GM06990 (cell line): ENCODE measurements around the gene SYN1.

Experiments
- DNase-seq: peaks from one replicate; pipeline ENCODE4 v3.0.0-alpha.2; 2011; ENCODE audit not compliant: insufficient read length; ENCODE audit errors: extremely low read depth
- H3K27me3 ChIP-seq: replicated peaks from 2 replicates; pipeline ENCODE4 v1.6.0; 2011; ENCODE audit warnings: low read length; ENCODE audit not compliant: control insufficient read depth, insufficient read depth
- H3K36me3 ChIP-seq: 2 replicates; pipeline ENCODE4 v1.5.1; 2011; ENCODE audit warnings: low read length; ENCODE audit not compliant: control insufficient read depth, insufficient read depth
- H3K4me3 ChIP-seq: replicated peaks from 2 replicates; pipeline ENCODE4 v1.5.1; 2011; ENCODE audit warnings: low read depth, mild to moderate bottlenecking, control low read depth, low read length
- CTCF ChIP-seq: IDR thresholded peaks from 2 replicates; pipeline ENCODE4 v1.5.1; 2011; ENCODE audit warnings: low read length, control low read depth, mild to moderate bottlenecking, inconsistent platforms; ENCODE audit not compliant: insufficient read depth, poor library complexity, severe bottlenecking

Gene SYN1

GRCh38 chrX:47543496-47543895 is 76.2 kb downstream of the SYN1 start:
- TF ChIP-seq CTCF, result no peak

GRCh38 chrX:47540754-47541538 is 78.7 kb downstream of the SYN1 start:
- peak; percentile 17 for TF ChIP-seq CTCF
- no peaks in the 10 kb centered on the region for H3K36me3 ChIP-seq
- DNase-seq, result no peak
- H3K27me3 ChIP-seq, result no peaks in the 10 kb centered on the region
- H3K4me3 ChIP-seq, result no peak overlapping the region

More at GRCh38 chrX:47543496-47543895, 76.2 kb downstream of the SYN1 start:
- Histone ChIP-seq H3K27me3 (no peaks in the 10 kb centered on the region), H3K36me3 (no peaks in the 10 kb centered on the region), H3K4me3 (no peak overlapping the region)
- DNase-seq, result no peak

- Histone ChIP-seq H3K36me3 (no peaks in the 10 kb centered on the region), H3K27me3 (no peaks in the 10 kb centered on the region), H3K4me3 (no peak overlapping the region)
- DNase-seq, result no peak
- TF ChIP-seq CTCF, result no peak
These were observed 79.8 kb downstream of the SYN1 start for GRCh38 chrX:47539860-47540259.

DNA sequence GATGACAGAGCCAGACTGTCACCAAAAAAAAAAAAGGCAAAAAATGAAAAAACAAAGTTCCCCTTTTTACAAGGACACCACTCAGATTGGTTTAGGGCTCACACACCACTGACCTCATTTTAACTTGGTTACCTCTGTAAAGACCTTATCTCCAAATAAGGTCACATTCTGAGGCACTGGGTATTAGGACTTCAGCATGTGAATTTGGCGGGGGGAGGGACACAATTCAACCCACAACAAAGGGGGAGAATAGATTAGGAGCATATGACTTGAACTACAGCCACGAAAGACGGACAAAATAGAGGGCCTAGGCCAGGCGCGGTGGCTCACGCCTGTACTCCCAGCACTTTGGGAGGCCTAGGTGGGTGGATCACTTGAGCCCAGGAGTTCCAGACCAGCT is 89.6 kb downstream of the SYN1 start:
- Histone ChIP-seq H3K36me3 (no peaks in the 10 kb centered on the region), H3K4me3 (no peak overlapping the region), H3K27me3 (no peaks in the 10 kb centered on the region)
- TF ChIP-seq CTCF, result no peak
- peak; percentile 41 for DNase-seq

GRCh38 chrX:47529548-47529947 is 90.1 kb downstream of the SYN1 start:
- Histone ChIP-seq H3K4me3 (no peak overlapping the region), H3K27me3 (no peaks in the 10 kb centered on the region), H3K36me3 (no peaks in the 10 kb centered on the region)
- TF ChIP-seq CTCF, result no peak
- no peak for DNase-seq
